ENCODE data around the gene TMEM178B. TPM values are rescaled to one million over a fixed set of nuclear protein-coding genes. Genes with fewer than 3 reads are reported as not detected.

Gene TMEM178B
- total RNA-seq, 4 donors from 2014 or later = 0.42 to 2.5 (median 0.92) TPM

DNA sequence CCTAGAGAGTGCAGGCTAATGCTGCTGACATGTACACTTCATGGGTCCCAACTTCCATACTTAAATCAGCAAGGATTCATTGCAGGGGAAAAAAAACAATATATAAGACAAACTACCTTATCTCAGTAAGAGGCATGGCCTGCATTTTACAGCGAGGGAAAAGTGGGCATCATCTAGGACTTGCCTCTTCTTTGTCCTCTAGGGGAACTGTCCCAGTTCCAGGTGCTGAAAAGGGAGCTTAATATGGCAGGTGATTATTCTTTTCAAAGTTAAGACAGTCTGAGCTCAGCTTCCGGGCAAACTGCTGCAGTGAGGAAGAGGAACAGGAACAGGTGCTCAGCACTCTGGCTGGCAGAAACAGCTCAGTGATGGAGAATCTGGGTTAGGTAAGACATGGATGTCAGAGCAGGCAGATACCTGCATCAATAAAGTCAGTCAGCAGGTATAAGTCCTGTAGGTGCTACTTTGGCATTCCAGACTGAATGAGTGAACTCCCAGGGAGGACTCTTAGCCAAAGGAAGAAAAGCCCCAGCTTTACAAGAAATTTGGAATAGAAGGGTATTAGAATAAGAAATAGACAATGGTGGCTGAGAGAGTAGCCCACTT lies 147.2 kb downstream of the TMEM178B start:
- Histone ChIP-seq H3K9me3 (no peaks in the 10 kb centered on the region), H3K4me3 (no peak overlapping the region), H3K27me3 (no peaks in the 10 kb centered on the region), H3K27ac (replicated peaks in 1 of 4) (no peak overlapping the region), H3K4me1 (no peaks in the 10 kb centered on the region), H3K36me3 (no peaks in the 10 kb centered on the region)
- no peak for DNase-seq (ENCODE audit: extremely low spot score)
- intact Hi-C loops (cut with DNase I) = no loop called here
- TF ChIP-seq POLR2AphosphoS5 (IDR thresholded peaks at IDR 0.05) = no peak
- WGBS = 29% methylated on average over 2 of the region's 2 CpGs

DNA sequence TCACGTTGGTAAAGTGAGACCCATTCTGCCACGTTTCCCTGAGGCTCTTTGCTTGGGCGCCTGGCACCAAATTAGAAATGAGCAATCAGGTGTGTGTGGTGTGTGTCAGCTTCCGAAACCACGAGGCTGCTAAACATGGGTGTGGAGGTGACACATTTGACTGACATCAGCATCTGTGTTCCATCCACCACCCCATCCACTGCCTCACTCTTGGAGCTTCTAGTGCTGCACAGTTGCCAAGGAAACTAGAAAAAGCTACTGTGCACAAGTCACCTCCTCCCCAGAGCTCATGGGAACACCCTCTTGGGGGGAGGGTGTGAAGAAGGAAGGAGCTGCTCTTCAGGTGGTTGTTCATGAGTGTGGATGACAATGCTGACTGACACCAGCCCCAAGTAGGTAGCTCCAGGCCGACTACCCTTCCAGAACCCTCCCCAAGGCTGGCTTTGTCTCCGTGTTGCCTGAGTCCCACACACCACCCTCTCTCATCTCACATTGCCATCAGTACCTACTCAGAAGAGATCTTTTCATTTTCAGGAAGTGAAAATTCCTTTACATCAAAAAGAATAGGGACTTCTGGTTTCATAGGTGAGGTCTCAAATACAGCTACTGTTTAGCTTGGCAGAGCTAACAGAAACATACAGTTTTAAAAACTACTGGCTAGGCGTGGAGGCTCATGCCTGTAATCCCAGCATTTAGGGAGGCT lies 152.2 kb downstream of the TMEM178B start:
- Histone ChIP-seq H3K9me3 (no peaks in the 10 kb centered on the region), H3K36me3 (no peaks in the 10 kb centered on the region), H3K27ac (replicated peaks in 1 of 4) (no peak overlapping the region), H3K27me3 (no peaks in the 10 kb centered on the region), H3K4me1 (no peaks in the 10 kb centered on the region), H3K4me3 (no peak overlapping the region)
- no peak for TF ChIP-seq POLR2AphosphoS5 (IDR thresholded peaks at IDR 0.05)
- no peak for TF ChIP-seq POLR2A (IDR thresholded peaks at IDR 0.05; ENCODE audit: low read depth)
- no peak for TF ChIP-seq EP300 (IDR thresholded peaks at IDR 0.05)
- TF ChIP-seq, protein P1, sequence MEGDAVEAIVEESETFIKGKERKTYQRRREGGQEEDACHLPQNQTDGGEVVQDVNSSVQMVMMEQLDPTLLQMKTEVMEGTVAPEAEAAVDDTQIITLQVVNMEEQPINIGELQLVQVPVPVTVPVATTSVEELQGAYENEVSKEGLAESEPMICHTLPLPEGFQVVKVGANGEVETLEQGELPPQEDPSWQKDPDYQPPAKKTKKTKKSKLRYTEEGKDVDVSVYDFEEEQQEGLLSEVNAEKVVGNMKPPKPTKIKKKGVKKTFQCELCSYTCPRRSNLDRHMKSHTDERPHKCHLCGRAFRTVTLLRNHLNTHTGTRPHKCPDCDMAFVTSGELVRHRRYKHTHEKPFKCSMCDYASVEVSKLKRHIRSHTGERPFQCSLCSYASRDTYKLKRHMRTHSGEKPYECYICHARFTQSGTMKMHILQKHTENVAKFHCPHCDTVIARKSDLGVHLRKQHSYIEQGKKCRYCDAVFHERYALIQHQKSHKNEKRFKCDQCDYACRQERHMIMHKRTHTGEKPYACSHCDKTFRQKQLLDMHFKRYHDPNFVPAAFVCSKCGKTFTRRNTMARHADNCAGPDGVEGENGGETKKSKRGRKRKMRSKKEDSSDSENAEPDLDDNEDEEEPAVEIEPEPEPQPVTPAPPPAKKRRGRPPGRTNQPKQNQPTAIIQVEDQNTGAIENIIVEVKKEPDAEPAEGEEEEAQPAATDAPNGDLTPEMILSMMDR (IDR thresholded peaks at IDR 0.05) = no peak
- 87% methylated on average over 7 of the region's 8 CpGs for WGBS
- intact Hi-C loops (cut with DNase I) = no loop called here
- DNase-seq (ENCODE audit: extremely low spot score) = no peak

- intact Hi-C loops (cut with DNase I) = no loop called here
- H3K9me3 ChIP-seq = no peaks in the 10 kb centered on the region
- no peaks in the 10 kb centered on the region for H3K36me3 ChIP-seq
- H3K27me3 ChIP-seq = peaks cover 0 to under 1% (median 0%) of the 10 kb centered on the region in 4 donors
- TF ChIP-seq, protein P1 (IDR thresholded peaks at IDR 0.05) = no peak
- no peak for TF ChIP-seq POLR2A (IDR thresholded peaks at IDR 0.05; ENCODE audit: low read depth)
- no peak for TF ChIP-seq EP300 (IDR thresholded peaks at IDR 0.05)
- no peak for TF ChIP-seq POLR2AphosphoS5 (IDR thresholded peaks at IDR 0.05)
- DNase-seq (ENCODE audit: extremely low spot score) = no peak
- no peaks in the 10 kb centered on the region for H3K4me1 ChIP-seq
- WGBS = 69% methylated on average over 4 of the region's 4 CpGs
- no peak overlapping the region for H3K27ac ChIP-seq (replicated peaks in 1 of 4)
- no peak overlapping the region for H3K4me3 ChIP-seq
Measured at GRCh38 chr7:141227454-141227853, 153.6 kb downstream of the TMEM178B start.

DNA sequence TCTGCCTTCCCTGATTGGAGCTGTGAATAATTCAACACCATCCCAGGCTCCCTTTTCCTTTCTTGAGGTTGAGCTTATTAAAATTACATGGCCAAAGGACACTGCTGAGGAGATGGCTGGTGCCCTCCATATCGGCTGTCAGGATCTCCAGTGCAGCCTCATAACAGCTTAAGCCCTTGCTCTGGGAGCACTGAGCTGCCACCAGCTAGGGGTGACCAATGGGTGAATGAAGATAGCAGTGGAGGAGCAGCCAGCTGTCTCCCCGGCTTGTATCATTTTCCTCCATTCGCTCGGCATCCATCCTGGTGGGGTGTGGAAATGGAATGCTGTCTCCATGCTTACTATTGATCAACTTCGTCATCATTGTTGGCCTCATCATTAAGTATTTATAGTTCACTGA lies 154.6 kb downstream of the TMEM178B start:
- Histone ChIP-seq H3K4me1 (no peaks in the 10 kb centered on the region), H3K9me3 (no peaks in the 10 kb centered on the region), H3K36me3 (no peaks in the 10 kb centered on the region), H3K27me3 (peaks cover 0 to 7% (median 0%) of the 10 kb centered on the region in 4 donors), H3K4me3 (no peak overlapping the region), H3K27ac (replicated peaks in 1 of 4) (no peak overlapping the region)
- DNase-seq (ENCODE audit: extremely low spot score) = no peak
- intact Hi-C loops (cut with DNase I) = no loop called here
- TF ChIP-seq POLR2AphosphoS5 (IDR thresholded peaks at IDR 0.05) = no peak
- no peak for TF ChIP-seq POLR2A (IDR thresholded peaks at IDR 0.05; ENCODE audit: low read depth)
- no peak for TF ChIP-seq EP300 (IDR thresholded peaks at IDR 0.05)
- TF ChIP-seq, protein P1 (IDR thresholded peaks at IDR 0.05) = no peak
- 84% methylated on average over 5 of the region's 5 CpGs for WGBS

DNA sequence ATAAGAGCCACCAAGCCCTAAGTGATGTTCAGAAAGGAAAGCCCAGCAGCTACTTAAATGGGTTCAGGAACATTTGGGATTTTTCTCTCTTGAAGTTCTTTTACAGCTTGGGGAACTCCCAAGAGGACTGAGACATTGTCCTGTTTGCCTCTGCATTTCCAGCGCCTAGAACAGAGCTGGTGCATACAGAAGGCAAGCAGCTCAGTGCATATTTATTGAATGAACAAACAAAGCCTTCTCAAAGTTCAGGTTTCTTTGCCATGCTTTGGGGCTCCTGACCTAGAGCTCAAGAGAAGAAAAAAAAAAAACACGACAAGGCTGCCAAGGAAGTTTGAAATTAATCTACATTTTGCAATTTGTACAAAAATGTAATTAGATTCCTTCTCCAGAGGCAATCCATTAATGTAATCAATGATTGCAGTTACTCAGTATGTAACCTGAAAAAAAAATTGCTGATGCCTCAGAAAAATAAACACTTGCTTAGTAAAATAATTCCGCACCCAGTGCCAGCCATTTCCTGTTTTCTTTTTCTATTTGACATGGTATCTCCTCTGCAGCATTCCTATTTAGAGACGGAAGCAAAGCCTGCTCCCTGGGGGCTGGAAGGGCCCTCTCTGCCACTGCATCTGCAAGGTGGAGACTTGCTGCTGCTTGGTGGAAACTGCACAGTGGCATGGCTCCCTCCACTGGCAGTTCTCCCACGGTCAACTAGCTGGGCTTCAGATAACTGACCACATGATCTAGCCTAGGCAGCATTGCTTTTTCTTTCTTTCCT lies 157.3 kb downstream of the TMEM178B start:
- WGBS = 15% methylated on average over 5 of the region's 5 CpGs
- Histone ChIP-seq H3K36me3 (no peaks in the 10 kb centered on the region), H3K4me1 (no peaks in the 10 kb centered on the region), H3K27ac (replicated peaks in 1 of 4) (no peak overlapping the region), H3K27me3 (peaks cover 0 to 7% (median 0%) of the 10 kb centered on the region in 4 donors), H3K9me3 (no peaks in the 10 kb centered on the region), H3K4me3 (no peak overlapping the region)
- intact Hi-C loops (cut with DNase I) = no loop called here
- no peak for DNase-seq (ENCODE audit: extremely low spot score)
- TF ChIP-seq, protein P1 (IDR thresholded peaks at IDR 0.05) = no peak
- TF ChIP-seq EP300 (IDR thresholded peaks at IDR 0.05) = no peak
- no peak for TF ChIP-seq POLR2A (IDR thresholded peaks at IDR 0.05; ENCODE audit: low read depth)
- TF ChIP-seq POLR2AphosphoS5 (IDR thresholded peaks at IDR 0.05) = no peak

All from esophagus muscularis mucosa (tissue), 4 donors.